ENCODE data around the gene SLC16A12.

SLC16A12 gene

GRCh38 chr10:89518876-89519842 lies 16.2 kb downstream of the SLC16A12 start:
- no peak overlapping the region for H3K4me3 ChIP-seq (ENCODE audit: control insufficient read depth, low read depth, low read length)
- TF ChIP-seq CTCF (conservative IDR thresholded peaks at IDR 0.05; ENCODE audit: control insufficient read depth, insufficient read depth, low read depth, low read length): no peak
- DNase-seq (ENCODE audit: low read depth): peak; percentile 99

DNA sequence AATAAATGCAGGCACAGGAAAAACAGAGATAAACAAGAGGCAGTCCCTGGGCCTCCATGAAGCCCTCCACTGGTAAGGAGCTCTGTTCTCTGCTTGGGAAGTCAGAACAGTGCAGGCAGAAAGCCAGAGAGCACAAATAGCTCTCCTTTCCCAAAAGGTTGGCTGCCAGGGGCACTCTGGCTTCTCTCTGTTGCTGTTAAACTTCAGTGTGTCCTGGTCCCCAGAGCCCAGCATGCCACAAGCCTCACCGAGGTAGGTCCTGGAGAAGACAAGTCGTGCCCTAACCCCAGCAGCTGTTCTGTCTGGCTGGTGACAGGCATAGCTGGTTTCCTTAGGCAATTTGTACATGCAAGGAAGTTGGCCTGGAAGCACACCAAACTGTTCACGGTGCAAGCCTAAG lies 17.3 kb downstream of the SLC16A12 start:
- no peak for DNase-seq (ENCODE audit: low read depth)
- H3K4me3 ChIP-seq (ENCODE audit: control insufficient read depth, low read depth, low read length): no peak overlapping the region
- no peak for TF ChIP-seq CTCF (conservative IDR thresholded peaks at IDR 0.05; ENCODE audit: control insufficient read depth, insufficient read depth, low read depth, low read length)

DNA sequence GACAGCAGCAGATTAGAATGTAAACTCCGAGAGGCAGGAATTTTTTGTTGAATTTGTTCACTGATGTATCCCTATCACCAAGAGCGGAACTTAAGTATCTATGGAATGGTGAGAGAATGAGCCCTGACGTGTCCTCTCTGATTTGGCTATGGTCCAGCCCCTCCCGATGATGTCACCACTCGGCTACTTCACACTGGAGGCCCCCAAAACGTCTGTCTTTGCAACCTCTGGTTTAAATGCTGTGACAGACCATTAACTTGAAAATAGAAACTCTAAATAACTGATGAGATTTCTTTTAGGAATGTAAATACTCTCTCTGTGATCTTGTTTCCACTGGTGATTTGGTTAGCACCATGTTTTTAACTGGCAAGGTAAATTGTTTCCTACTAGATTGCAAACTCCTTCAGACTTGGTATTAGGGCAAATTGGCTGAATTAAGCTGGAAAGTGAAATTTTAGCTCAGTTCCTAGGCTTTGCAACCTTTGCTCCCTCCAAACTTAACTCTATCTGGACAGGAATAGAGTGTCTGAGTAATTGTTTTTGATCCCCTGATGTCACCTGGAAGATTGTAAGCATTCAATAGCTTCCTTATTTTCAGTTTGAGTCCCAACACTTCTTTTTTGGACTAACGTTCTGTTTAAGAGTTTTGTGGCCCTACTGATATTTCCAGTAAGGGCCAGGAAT lies 19.1 kb downstream of the SLC16A12 start:
- peak; percentile 95 for DNase-seq (ENCODE audit: low read depth)
- no peak for TF ChIP-seq CTCF (conservative IDR thresholded peaks at IDR 0.05; ENCODE audit: control insufficient read depth, insufficient read depth, low read depth, low read length)
- no peak overlapping the region for H3K4me3 ChIP-seq (ENCODE audit: control insufficient read depth, low read depth, low read length)

- peak; percentile 100 for DNase-seq (ENCODE audit: low read depth)
- H3K4me3 ChIP-seq (ENCODE audit: control insufficient read depth, low read depth, low read length): no peak overlapping the region
- TF ChIP-seq CTCF (conservative IDR thresholded peaks at IDR 0.05; ENCODE audit: control insufficient read depth, insufficient read depth, low read depth, low read length): no peak
These were observed 20.2 kb downstream of the SLC16A12 start for GRCh38 chr10:89515031-89515841.

- no peak for TF ChIP-seq CTCF (conservative IDR thresholded peaks at IDR 0.05; ENCODE audit: control insufficient read depth, insufficient read depth, low read depth, low read length)
- no peak for DNase-seq (ENCODE audit: low read depth)
- no peak overlapping the region for H3K4me3 ChIP-seq (ENCODE audit: control insufficient read depth, low read depth, low read length)
These were observed 22.2 kb downstream of the SLC16A12 start for GRCh38 chr10:89513206-89513605.

DNA sequence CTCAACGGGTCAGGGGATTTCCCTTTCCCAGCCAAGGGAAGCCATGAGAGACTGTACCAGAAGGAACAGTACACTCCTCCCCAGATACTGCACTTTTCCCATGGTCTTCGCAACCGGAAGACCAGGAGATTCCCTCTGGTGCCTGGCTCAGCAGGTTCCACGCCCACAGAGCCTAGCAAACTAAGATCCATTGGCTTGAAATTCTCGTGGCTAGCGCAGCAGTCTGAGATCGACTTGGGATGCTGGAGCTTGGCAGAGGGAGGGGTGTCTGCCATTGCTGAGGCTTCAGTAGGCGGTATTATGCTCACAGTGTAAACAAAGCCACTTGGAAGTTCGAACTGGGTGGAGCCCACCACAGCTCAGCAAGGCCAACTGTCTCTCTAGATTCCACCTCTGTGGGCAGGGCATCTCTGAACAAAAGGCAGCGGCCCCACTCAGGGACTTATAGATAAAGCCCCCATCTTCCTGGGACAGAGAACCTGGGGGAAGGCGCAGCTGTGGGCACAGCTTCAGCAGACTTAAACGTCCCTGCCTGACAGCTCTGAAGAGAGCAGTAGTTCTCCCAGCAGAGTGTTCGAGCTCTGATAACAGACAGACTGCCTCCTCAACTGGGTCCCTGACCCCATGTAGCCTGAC lies 29.6 kb downstream of the SLC16A12 start:
- H3K4me3 ChIP-seq (ENCODE audit: control insufficient read depth, low read depth, low read length): no peak overlapping the region
- DNase-seq (ENCODE audit: low read depth): no peak
- TF ChIP-seq CTCF (conservative IDR thresholded peaks at IDR 0.05; ENCODE audit: control insufficient read depth, insufficient read depth, low read depth, low read length): no peak

All from fibroblast of mammary gland (primary cell).